Osteocyte (in vitro differentiated cells): ENCODE measurements around the gene FRMD6. TPM values are rescaled to one million over a fixed set of nuclear protein-coding genes. Genes with fewer than 3 reads are reported as not detected.
A peak's percentile ranks its signal among the peaks of the same experiment; 100 is the strongest.

Experiments used
- DNase-seq: peaks from one replicate; pipeline ENCODE4 v3.0.0; 2021; ENCODE audit warnings: mixed read lengths; ENCODE audit not compliant: unreplicated experiment; ENCODE audit errors: extremely low spot score
- H3K27ac Mint-ChIP-seq: one replicate; pipeline ENCODE4 v1.8.0; 2021; ENCODE audit warnings: mild to moderate bottlenecking, mixed read lengths; ENCODE audit not compliant: unreplicated experiment
- H3K27me3 Mint-ChIP-seq: one replicate; pipeline ENCODE4 v1.8.0; 2021; ENCODE audit warnings: mixed read lengths; ENCODE audit not compliant: unreplicated experiment
- H3K36me3 Mint-ChIP-seq: one replicate; pipeline ENCODE4 v1.8.0; 2021; ENCODE audit warnings: mixed read lengths; ENCODE audit not compliant: unreplicated experiment
- H3K4me1 Mint-ChIP-seq: one replicate; pipeline ENCODE4 v1.8.0; 2021; ENCODE audit warnings: mixed read lengths; ENCODE audit not compliant: unreplicated experiment
- H3K4me3 Mint-ChIP-seq: one replicate; pipeline ENCODE4 v1.8.0; 2021; ENCODE audit warnings: mild to moderate bottlenecking, moderate library complexity, mixed read lengths; ENCODE audit not compliant: unreplicated experiment
- H3K9me3 Mint-ChIP-seq: one replicate; pipeline ENCODE4 v1.8.0; 2021; ENCODE audit warnings: mixed read lengths; ENCODE audit not compliant: unreplicated experiment
- CTCF ChIP-seq: fragments of 200-600 bp; sonication (generic); IDR thresholded peaks from 2 replicates; pipeline ENCODE4 v1.5.0; 2021; ENCODE audit warnings: antibody characterized with exemption, mild to moderate bottlenecking, moderate library complexity
- total RNA-seq: library from RNA; stranded (reverse); gene quantifications from 2 replicates; pipeline ENCODE4 v1.2.1, GENCODE V29; 2021

The FRMD6 gene
- total RNA-seq, 1 donor from 2014 or later: 124 TPM

GRCh38 chr14:51680031-51680430, 28.3 kb downstream of the FRMD6 start:
- no peaks in the 10 kb centered on the region for H3K27me3 Mint-ChIP-seq
- no peaks in the 10 kb centered on the region for H3K9me3 Mint-ChIP-seq
- no peak for TF ChIP-seq CTCF
- no peak for DNase-seq
- no peak overlapping the region for H3K4me3 Mint-ChIP-seq
- peak overlapping the region; percentile 27 for H3K27ac Mint-ChIP-seq
- peaks cover 78% of the 10 kb centered on the region for H3K4me1 Mint-ChIP-seq
- H3K36me3 Mint-ChIP-seq: peaks cover 4% of the 10 kb centered on the region

GRCh38 chr14:51681411-51681810, 29.7 kb downstream of the FRMD6 start:
- Mint-ChIP-seq H3K27me3 (no peaks in the 10 kb centered on the region), H3K4me3 (no peak overlapping the region), H3K9me3 (no peaks in the 10 kb centered on the region), H3K4me1 (peaks cover 71% of the 10 kb centered on the region), H3K27ac (no peak overlapping the region), H3K36me3 (peaks cover 4% of the 10 kb centered on the region)
- DNase-seq: no peak
- no peak for TF ChIP-seq CTCF

- no peak for DNase-seq
- no peak for TF ChIP-seq CTCF
- Mint-ChIP-seq H3K27ac (peak overlapping the region; percentile 52), H3K4me3 (no peak overlapping the region), H3K9me3 (no peaks in the 10 kb centered on the region), H3K27me3 (no peaks in the 10 kb centered on the region), H3K4me1 (peaks cover 69% of the 10 kb centered on the region), H3K36me3 (peaks cover 4% of the 10 kb centered on the region)
These were observed 30.7 kb downstream of the FRMD6 start for GRCh38 chr14:51682411-51682810.

GRCh38 chr14:51684760-51685159, 33.0 kb downstream of the FRMD6 start:
- DNase-seq: no peak
- Mint-ChIP-seq H3K9me3 (no peaks in the 10 kb centered on the region), H3K27ac (no peak overlapping the region), H3K4me3 (no peak overlapping the region), H3K4me1 (peaks cover 53% of the 10 kb centered on the region), H3K27me3 (no peaks in the 10 kb centered on the region), H3K36me3 (peaks cover 10% of the 10 kb centered on the region)
- TF ChIP-seq CTCF: no peak

- no peak for TF ChIP-seq CTCF
- DNase-seq: no peak
- H3K9me3 Mint-ChIP-seq: no peaks in the 10 kb centered on the region
- no peaks in the 10 kb centered on the region for H3K27me3 Mint-ChIP-seq
- no peak overlapping the region for H3K27ac Mint-ChIP-seq
- H3K4me3 Mint-ChIP-seq: no peak overlapping the region
- H3K4me1 Mint-ChIP-seq: peaks cover 15% of the 10 kb centered on the region
- H3K36me3 Mint-ChIP-seq: peaks cover 25% of the 10 kb centered on the region
These were observed 39.5 kb downstream of the FRMD6 start for GRCh38 chr14:51691176-51691575.
